GM19438 (cell line): ENCODE data around the gene NOP14.
"Not testable (repeated sequence)": the region's sequence is repeated elsewhere in the genome, so short reads cannot be mapped to it uniquely, and the experiment has no call there.

ENCODE experiments used
- ATAC-seq: cut with Tn5 transposase; IDR thresholded peaks from one replicate; pipeline ENCODE4 v1.9.1; 2021; ENCODE audit warnings: low read depth; ENCODE audit not compliant: unreplicated experiment

The NOP14 gene

GRCh38 chr4:2963175-2963965 lies at the start of gene NOP14, which contains the start of gene GRK4:
TSS of gene NOP14 (minus strand) at chr4:2963406. CDS start at chr4:2963319, 87 bp downstream.
TSS of gene GRK4 (plus strand) at chr4:2963571. CDS start at chr4:2964071, 500 bp downstream.
- ATAC-seq, result peak; percentile 85

- ATAC-seq, result no peak
Observed at GRCh38 chr4:3011456-3012220, 48.4 kb upstream of the NOP14 start.

GRCh38 chr4:3010998-3011397 lies 47.8 kb upstream of the NOP14 start:
- ATAC-seq, result no peak

GRCh38 chr4:3010577-3010976 lies 47.4 kb upstream of the NOP14 start:
- ATAC-seq, result no peak

GRCh38 chr4:3009422-3009821 lies 46.2 kb upstream of the NOP14 start:
- ATAC-seq, result no peak

GRCh38 chr4:3007724-3008123 lies 44.5 kb upstream of the NOP14 start:
- no peak for ATAC-seq

GRCh38 chr4:2996415-2996814 lies 33.2 kb upstream of the NOP14 start:
- no peak for ATAC-seq

GRCh38 chr4:2995546-2996265 lies 32.5 kb upstream of the NOP14 start:
- ATAC-seq, result no peak

GRCh38 chr4:2994917-2995316 lies 31.7 kb upstream of the NOP14 start:
- ATAC-seq, result no peak

- ATAC-seq, result no peak
Observed at GRCh38 chr4:2991243-2991642, 28.0 kb upstream of the NOP14 start.

- ATAC-seq, result not testable (repeated sequence)
Observed at GRCh38 chr4:2983715-2984114, 20.5 kb upstream of the NOP14 start.

GRCh38 chr4:2982012-2982411 lies 18.8 kb upstream of the NOP14 start:
- ATAC-seq, result no peak

GRCh38 chr4:2981256-2981819 lies 18.1 kb upstream of the NOP14 start:
- ATAC-seq, result no peak

- no peak for ATAC-seq
Observed at GRCh38 chr4:2977211-2978088, 14.2 kb upstream of the NOP14 start.

- no peak for ATAC-seq
Observed at GRCh38 chr4:2971275-2971674, 8.1 kb upstream of the NOP14 start.

- no peak for ATAC-seq
Observed at GRCh38 chr4:2968381-2968780, 5.2 kb upstream of the NOP14 start.

GRCh38 chr4:2965262-2965661 lies 2.1 kb upstream of the NOP14 start:
- no peak for ATAC-seq

GRCh38 chr4:2964706-2965258 lies 1.6 kb upstream of the NOP14 start:
- no peak for ATAC-seq

- ATAC-seq, result peak; percentile 31
Observed at GRCh38 chr4:2963966-2964471, 813 bp upstream of the NOP14 start.
